HepG2 (cell line): Measurements from ENCODE around the gene B4GALT5. TPM values are rescaled to one million over a fixed set of nuclear protein-coding genes. Genes with fewer than 3 reads are reported as not detected.

Experiments used
- ATF4 ChIP-seq, 2 experiments: fragments of 450-650 bp in 1 of 2; sonication (generic) in 1 of 2; formaldehyde crosslinking; IDR thresholded peaks; 2 replicates each; pipeline versions ENCODE4 v1.5.0 to v1.8.0; 2020 to 2022; ENCODE audit warnings: mild to moderate bottlenecking in 1 of 2, missing genetic modification reagents in 1 of 2
- EED ChIP-seq: sonication (generic); formaldehyde crosslinking; IDR thresholded peaks from 2 replicates; pipeline ENCODE4 v1.5.0; 2020; ENCODE audit warnings: mild to moderate bottlenecking, missing genetic modification reagents
- FIP1L1 ChIP-seq: fragments of 200-400 bp; formaldehyde crosslinking; IDR thresholded peaks from 2 replicates; pipeline ENCODE4 v1.6.1; 2018; ENCODE audit warnings: low read depth, mild to moderate bottlenecking, low read length, moderate library complexity, borderline replicate concordance; ENCODE audit not compliant: insufficient read depth
- FOXJ3 ChIP-seq: sonication (generic); formaldehyde crosslinking; IDR thresholded peaks from 2 replicates; pipeline ENCODE4 v1.4.0; 2020; ENCODE audit warnings: missing genetic modification reagents, mild to moderate bottlenecking, borderline replicate concordance
- GZF1 ChIP-seq: sonication (generic); formaldehyde crosslinking; IDR thresholded peaks from 2 replicates; pipeline ENCODE4 v1.5.1; 2020; ENCODE audit warnings: mild to moderate bottlenecking, missing genetic modification reagents
- KDM1A ChIP-seq: IDR thresholded peaks from 2 replicates; pipeline ENCODE4 v1.6.1; 2016; ENCODE audit warnings: missing compliant biosample characterization
- MAFG ChIP-seq: sonication (generic); formaldehyde crosslinking; IDR thresholded peaks from 2 replicates; pipeline ENCODE4 v1.5.1; 2020; ENCODE audit warnings: mild to moderate bottlenecking, missing genetic modification reagents
- NFYB ChIP-seq: sonication (generic); formaldehyde crosslinking; IDR thresholded peaks from 2 replicates; pipeline ENCODE4 v1.4.0; 2020; ENCODE audit warnings: missing genetic modification reagents
- NR1H2 ChIP-seq: sonication (generic); formaldehyde crosslinking; IDR thresholded peaks from 2 replicates; pipeline ENCODE4 v1.8.1; 2022; ENCODE audit warnings: low read depth, missing genetic modification reagents, borderline replicate concordance
- PPARG ChIP-seq: conservative IDR thresholded peaks from 2 replicates; pipeline ENCODE4 v1.6.1; 2016; ENCODE audit warnings: missing biosample characterization, missing genetic modification reagents
- TRIM22 ChIP-seq: fragments of 450-650 bp; IDR thresholded peaks from 2 replicates; pipeline ENCODE4 v1.6.1; 2017
- ZEB1 ChIP-seq: IDR thresholded peaks from 2 replicates; pipeline ENCODE4 v1.6.1; 2012; ENCODE audit warnings: mild to moderate bottlenecking, low read depth, inconsistent platforms; ENCODE audit not compliant: insufficient replicate concordance
- ZFP1 ChIP-seq: IDR thresholded peaks from 2 replicates; pipeline ENCODE4 v1.6.1; 2016
- ZMYM3 ChIP-seq: sonication (generic); formaldehyde crosslinking; IDR thresholded peaks from 2 replicates; pipeline ENCODE4 v1.5.1; 2020; ENCODE audit warnings: mild to moderate bottlenecking, missing genetic modification reagents
- ZNF138 ChIP-seq: sonication (generic); formaldehyde crosslinking; IDR thresholded peaks from 2 replicates; pipeline ENCODE4 v1.5.0; 2020; ENCODE audit warnings: mild to moderate bottlenecking, low read depth, missing genetic modification reagents
- ZNF431 ChIP-seq: sonication (generic); formaldehyde crosslinking; IDR thresholded peaks from 2 replicates; pipeline ENCODE4 v1.9.0; 2022; ENCODE audit warnings: missing genetic modification reagents, low read depth, mild to moderate bottlenecking, borderline replicate concordance
- ZNF557 ChIP-seq: sonication (generic); formaldehyde crosslinking; IDR thresholded peaks from 2 replicates; pipeline ENCODE4 v1.4.0; 2020; ENCODE audit warnings: missing genetic modification reagents
- ZSCAN22 ChIP-seq: sonication (generic); formaldehyde crosslinking; IDR thresholded peaks from 2 replicates; pipeline ENCODE4 v1.4.0; 2020; ENCODE audit warnings: mild to moderate bottlenecking, missing genetic modification reagents
- polyA plus RNA-seq, 8 experiments: library from polyadenylated mRNA; depleted of rRNA in 3 of 8; stranded (reverse) in 7 of 8; unstranded in 1 of 8; fragments of >200 nt; fragmentation: Illumina TruSeq in 4 of 8; extraction: Trizol in 4 of 8; gene quantifications; 2 replicates each; pipeline versions ENCODE4 v1.2.1 to v1.2.3, GENCODE V29; 2011 to 2016; ENCODE audit warnings: low read depth in 4 of 8, missing spikeins in 1 of 8, mixed read lengths in 1 of 8; ENCODE audit not compliant: insufficient read depth in 1 of 8
- total RNA-seq, 5 experiments: library from RNA; depleted of rRNA; stranded (reverse); fragments of >200 nt; fragmentation: Illumina TruSeq; extraction: Trizol; gene quantifications; 2 replicates each; pipeline ENCODE4 v1.2.3, GENCODE V29; 2016; ENCODE audit warnings: low read depth in 1 of 5
- TF ChIP-seq, protein P1 (sequence below): sonication (generic); formaldehyde crosslinking; IDR thresholded peaks from 2 replicates; pipeline ENCODE4 v1.4.0; 2020; ENCODE audit warnings: missing genetic modification reagents
- TF ChIP-seq, protein P2 (sequence below): sonication (generic); formaldehyde crosslinking; conservative IDR thresholded peaks from 2 replicates; pipeline ENCODE4 v1.4.0; 2020; ENCODE audit warnings: missing genetic modification reagents
- TF ChIP-seq, protein P3 (sequence below): sonication (generic); formaldehyde crosslinking; IDR thresholded peaks from 2 replicates; pipeline ENCODE4 v1.5.0; 2020; ENCODE audit warnings: missing genetic modification reagents, mild to moderate bottlenecking, borderline replicate concordance
- TF ChIP-seq, protein P4 (sequence below): sonication (generic); formaldehyde crosslinking; IDR thresholded peaks from 2 replicates; pipeline ENCODE4 v1.8.0; 2022; ENCODE audit warnings: mild to moderate bottlenecking, missing genetic modification reagents, moderate library complexity
- TF ChIP-seq, protein P5 (sequence below): IDR thresholded peaks from 2 replicates; pipeline ENCODE4 v1.6.1; 2016

The B4GALT5 gene
- total and polyA plus RNA-seq, 2 of the 13 experiments (the other 11 are each of a cell fraction or from before 2014, with no cell fraction given), result 27.3 to 30.9 TPM

- TF ChIP-seq, protein P1, sequence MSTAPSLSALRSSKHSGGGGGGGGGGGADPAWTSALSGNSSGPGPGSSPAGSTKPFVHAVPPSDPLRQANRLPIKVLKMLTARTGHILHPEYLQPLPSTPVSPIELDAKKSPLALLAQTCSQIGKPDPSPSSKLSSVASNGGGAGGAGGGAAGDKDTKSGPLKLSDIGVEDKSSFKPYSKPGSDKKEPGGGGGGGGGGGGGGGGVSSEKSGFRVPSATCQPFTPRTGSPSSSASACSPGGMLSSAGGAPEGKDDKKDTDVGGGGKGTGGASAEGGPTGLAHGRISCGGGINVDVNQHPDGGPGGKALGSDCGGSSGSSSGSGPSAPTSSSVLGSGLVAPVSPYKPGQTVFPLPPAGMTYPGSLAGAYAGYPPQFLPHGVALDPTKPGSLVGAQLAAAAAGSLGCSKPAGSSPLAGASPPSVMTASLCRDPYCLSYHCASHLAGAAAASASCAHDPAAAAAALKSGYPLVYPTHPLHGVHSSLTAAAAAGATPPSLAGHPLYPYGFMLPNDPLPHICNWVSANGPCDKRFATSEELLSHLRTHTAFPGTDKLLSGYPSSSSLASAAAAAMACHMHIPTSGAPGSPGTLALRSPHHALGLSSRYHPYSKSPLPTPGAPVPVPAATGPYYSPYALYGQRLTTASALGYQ (CRISPR knock-in tag), result peak; percentile 19; the same call in 1 of the 2 replicates
- no peak for TF ChIP-seq GZF1
- TF ChIP-seq ZEB1, result no peak
- no peak for TF ChIP-seq NR1H2 (CRISPR knock-in tag)
- TF ChIP-seq, protein P2, sequence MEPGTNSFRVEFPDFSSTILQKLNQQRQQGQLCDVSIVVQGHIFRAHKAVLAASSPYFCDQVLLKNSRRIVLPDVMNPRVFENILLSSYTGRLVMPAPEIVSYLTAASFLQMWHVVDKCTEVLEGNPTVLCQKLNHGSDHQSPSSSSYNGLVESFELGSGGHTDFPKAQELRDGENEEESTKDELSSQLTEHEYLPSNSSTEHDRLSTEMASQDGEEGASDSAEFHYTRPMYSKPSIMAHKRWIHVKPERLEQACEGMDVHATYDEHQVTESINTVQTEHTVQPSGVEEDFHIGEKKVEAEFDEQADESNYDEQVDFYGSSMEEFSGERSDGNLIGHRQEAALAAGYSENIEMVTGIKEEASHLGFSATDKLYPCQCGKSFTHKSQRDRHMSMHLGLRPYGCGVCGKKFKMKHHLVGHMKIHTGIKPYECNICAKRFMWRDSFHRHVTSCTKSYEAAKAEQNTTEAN (CRISPR knock-in tag), result no peak
- no peak for TF ChIP-seq FIP1L1
- 0 out of 2 replicates have a peak, but pooled peaks have one; percentile 38 for TF ChIP-seq PPARG (CRISPR knock-in tag)
- no peak; the same call in 1 of the 2 replicates for TF ChIP-seq FOXJ3 (CRISPR knock-in tag)
- TF ChIP-seq TRIM22, result no peak
- no peak for TF ChIP-seq ZNF557 (CRISPR knock-in tag)
- TF ChIP-seq, protein P3, sequence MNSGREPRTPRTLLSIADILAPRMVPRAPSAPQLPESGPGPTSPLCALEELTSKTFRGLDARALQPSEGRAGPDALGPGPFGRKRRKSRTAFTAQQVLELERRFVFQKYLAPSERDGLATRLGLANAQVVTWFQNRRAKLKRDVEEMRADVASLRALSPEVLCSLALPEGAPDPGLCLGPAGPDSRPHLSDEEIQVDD (CRISPR knock-in tag), result no peak
- TF ChIP-seq, protein P4, sequence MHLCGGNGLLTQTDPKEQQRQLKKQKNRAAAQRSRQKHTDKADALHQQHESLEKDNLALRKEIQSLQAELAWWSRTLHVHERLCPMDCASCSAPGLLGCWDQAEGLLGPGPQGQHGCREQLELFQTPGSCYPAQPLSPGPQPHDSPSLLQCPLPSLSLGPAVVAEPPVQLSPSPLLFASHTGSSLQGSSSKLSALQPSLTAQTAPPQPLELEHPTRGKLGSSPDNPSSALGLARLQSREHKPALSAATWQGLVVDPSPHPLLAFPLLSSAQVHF (CRISPR knock-in tag), result no peak
- TF ChIP-seq, protein P5, sequence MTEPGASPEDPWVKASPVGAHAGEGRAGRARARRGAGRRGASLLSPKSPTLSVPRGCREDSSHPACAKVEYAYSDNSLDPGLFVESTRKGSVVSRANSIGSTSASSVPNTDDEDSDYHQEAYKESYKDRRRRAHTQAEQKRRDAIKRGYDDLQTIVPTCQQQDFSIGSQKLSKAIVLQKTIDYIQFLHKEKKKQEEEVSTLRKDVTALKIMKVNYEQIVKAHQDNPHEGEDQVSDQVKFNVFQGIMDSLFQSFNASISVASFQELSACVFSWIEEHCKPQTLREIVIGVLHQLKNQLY, result no peak
- TF ChIP-seq EED (CRISPR knock-in tag), result no peak
- TF ChIP-seq ATF4 (CRISPR knock-in tag; IDR thresholded peaks at IDR 0.05), result no peak
- no peak for TF ChIP-seq ZFP1 (CRISPR knock-in tag)
- no peak for TF ChIP-seq ZNF138 (CRISPR knock-in tag)
- no peak for TF ChIP-seq ZSCAN22
- no peak for TF ChIP-seq MAFG (CRISPR knock-in tag)
- no peak for TF ChIP-seq KDM1A (CRISPR knock-in tag)
- no peak for TF ChIP-seq ZNF431 (CRISPR knock-in tag)
- TF ChIP-seq NFYB, result no peak
- TF ChIP-seq ZMYM3 (CRISPR knock-in tag), result no peak
These were observed 51.9 kb downstream of the B4GALT5 start (continued) for GRCh38 chr20:49661560-49662329.
